IPS-18a (cell line): ENCODE measurements around the gene OXT.

Source experiments
- H3K27ac ChIP-seq: one replicate; pipeline ENCODE4 v1.5.1; 2013; ENCODE audit warnings: low read length
- H3K27me3 ChIP-seq: one replicate; pipeline ENCODE4 v1.6.1; 2013; ENCODE audit warnings: mild to moderate bottlenecking, low read length; ENCODE audit not compliant: control insufficient read depth, insufficient read depth
- H3K36me3 ChIP-seq: one replicate; pipeline ENCODE4 v1.6.1; 2013; ENCODE audit warnings: low read depth, low read length; ENCODE audit not compliant: control insufficient read depth
- H3K4me1 ChIP-seq: one replicate; pipeline ENCODE4 v1.6.1; 2013; ENCODE audit warnings: low read depth, low read length; ENCODE audit not compliant: control insufficient read depth
- H3K4me3 ChIP-seq: one replicate; pipeline ENCODE4 v1.5.1; 2013; ENCODE audit warnings: low read length
- H3K9ac ChIP-seq: one replicate; pipeline ENCODE4 v1.6.1; 2013; ENCODE audit warnings: mild to moderate bottlenecking, low read length, moderate library complexity
- H3K9me3 ChIP-seq: one replicate; pipeline ENCODE4 v1.6.1; 2013; ENCODE audit warnings: low read depth, low read length; ENCODE audit not compliant: control insufficient read depth

The OXT gene

GRCh38 chr20:3094848-3095629 is 23.6 kb downstream of the OXT start:
- Histone ChIP-seq H3K27me3 (no peaks in the 10 kb centered on the region), H3K9ac (no peak overlapping the region), H3K4me1 (no peaks in the 10 kb centered on the region), H3K36me3 (no peaks in the 10 kb centered on the region), H3K27ac (no peak overlapping the region), H3K4me3 (no peak overlapping the region), H3K9me3 (no peaks in the 10 kb centered on the region)

DNA sequence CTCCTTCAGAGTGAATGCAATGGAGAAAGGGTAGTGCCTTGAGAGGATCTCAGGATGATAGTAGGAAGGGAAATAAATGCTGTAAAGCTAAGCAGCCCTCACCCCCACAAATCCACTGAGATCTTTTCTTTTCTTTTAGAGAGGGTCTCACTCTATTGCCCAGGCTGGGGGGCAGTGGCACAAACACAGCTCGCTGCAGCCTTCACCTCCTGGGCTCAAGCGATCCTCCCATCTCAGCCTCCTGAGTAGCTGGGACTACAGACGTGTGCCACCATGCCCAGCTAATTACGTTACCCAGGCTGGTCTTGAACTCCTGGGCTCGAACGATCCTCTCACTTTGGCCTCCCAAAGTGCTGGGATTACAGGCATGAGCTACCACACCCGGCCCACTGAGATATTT is 29.1 kb downstream of the OXT start:
- H3K36me3 ChIP-seq = no peaks in the 10 kb centered on the region

DNA sequence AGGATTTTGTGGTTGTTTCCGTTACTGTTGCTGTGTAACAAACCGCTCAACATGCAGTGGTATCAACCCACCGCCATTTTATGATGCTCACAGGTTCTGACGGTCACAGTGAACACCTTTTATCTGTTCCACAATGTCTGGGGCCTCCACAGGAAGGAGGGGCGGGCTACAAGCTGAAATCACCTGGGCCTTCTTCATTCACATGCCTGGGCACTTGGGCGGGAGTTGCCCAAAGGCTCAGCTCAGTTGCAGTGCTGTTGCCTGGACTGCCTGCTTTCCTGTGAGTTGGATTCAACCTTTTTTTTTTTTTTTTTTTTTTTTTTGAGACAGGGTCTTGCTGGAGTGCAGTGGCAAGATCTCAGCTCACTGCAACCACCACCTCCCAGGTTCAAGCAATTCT is 29.8 kb downstream of the OXT start:
- Histone ChIP-seq H3K27ac (no peak overlapping the region), H3K4me1 (no peaks in the 10 kb centered on the region), H3K9me3 (no peaks in the 10 kb centered on the region), H3K27me3 (no peaks in the 10 kb centered on the region), H3K4me3 (no peak overlapping the region), H3K36me3 (no peaks in the 10 kb centered on the region), H3K9ac (no peak overlapping the region)

More for the DNA sequence above, 29.1 kb downstream of the OXT start:
- Histone ChIP-seq H3K4me1 (no peaks in the 10 kb centered on the region), H3K9me3 (no peaks in the 10 kb centered on the region), H3K27me3 (no peaks in the 10 kb centered on the region), H3K4me3 (no peak overlapping the region), H3K9ac (no peak overlapping the region), H3K27ac (no peak overlapping the region)

DNA sequence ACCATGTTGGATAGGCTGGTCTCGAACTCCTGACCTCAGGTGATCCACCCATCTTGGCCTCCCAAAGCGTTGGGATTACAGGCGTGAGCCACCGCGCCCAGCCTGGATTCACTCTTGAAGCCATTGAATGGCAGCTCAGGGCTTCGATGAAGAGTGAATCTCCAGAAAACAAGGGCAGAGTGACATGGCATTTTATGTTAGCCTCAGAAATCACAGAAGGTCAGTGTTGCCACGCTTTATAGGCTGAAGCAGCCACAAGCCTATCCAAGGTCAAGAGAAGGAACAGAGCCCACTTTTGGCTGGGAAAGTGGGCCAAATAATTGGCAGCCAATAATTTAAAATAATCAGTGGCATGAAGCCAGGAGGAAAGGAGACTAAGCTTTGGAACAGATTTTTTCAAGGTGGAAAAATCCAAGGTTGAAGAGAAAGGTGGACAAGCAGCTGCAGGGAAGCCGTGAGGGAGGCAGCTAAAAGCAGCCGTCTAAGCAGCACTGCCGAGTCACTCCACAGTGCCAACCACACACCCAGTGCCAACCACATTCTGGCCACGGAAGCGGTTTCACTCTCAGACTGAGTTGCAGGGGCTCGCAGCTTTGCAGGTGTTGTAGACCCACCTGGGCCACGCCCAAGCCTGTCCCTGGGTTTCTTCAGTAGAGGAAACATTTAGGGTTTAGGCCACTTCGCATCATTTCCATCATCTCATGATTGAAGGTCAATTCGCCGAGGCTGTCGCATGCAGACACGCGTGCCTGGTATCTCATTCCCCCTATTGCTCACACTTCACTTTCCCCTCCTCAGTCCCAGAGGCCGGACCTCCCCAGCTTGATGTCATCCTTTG is 30.5 kb downstream of the OXT start:
- no peak overlapping the region for H3K27ac ChIP-seq
- H3K4me1 ChIP-seq = peaks cover 6% of the 10 kb centered on the region
- no peak overlapping the region for H3K4me3 ChIP-seq
- H3K9ac ChIP-seq = no peak overlapping the region
- H3K9me3 ChIP-seq = no peaks in the 10 kb centered on the region
- H3K27me3 ChIP-seq = no peaks in the 10 kb centered on the region
- no peaks in the 10 kb centered on the region for H3K36me3 ChIP-seq

DNA sequence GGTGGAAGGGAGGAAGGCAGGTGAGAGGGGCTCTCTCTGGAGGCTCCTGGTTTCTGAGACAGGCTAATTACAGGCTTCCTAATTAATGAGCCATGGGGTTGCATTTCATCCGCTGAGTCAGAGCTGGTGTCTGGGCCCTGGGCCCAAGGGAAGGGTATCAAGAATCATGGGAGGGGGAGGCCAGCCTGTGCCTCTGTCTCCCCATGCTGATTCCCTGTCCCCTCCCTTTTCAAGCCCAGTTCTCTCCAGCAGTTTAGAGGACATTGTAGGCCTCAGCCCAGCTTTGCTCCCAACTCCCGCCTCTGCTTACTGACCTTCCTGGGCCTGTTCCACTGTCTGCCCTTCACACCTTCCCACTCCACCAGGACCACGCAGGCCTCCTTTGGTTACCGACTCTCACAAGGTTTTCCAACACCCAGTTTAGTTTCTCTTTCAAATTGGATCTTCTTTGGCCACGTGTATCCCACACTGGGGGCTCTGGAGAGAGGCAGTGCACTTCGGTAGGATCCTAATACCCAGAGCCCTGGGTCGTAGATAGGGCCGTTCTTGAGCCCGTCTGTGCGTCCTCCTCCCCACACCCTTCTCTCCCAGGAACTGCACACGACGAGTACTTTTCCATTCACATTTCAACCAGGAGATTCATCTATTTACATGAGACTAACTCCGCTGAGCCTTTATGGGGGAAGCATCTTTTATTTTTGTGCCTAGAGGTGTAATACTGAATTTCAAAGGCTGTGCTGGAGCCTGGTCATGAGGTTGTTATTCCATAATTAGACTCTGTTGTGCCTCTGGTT is 31.4 kb downstream of the OXT start:
- H3K9me3 ChIP-seq = no peaks in the 10 kb centered on the region
- H3K9ac ChIP-seq = no peak overlapping the region
- H3K4me1 ChIP-seq = peaks cover 14% of the 10 kb centered on the region
- H3K27ac ChIP-seq = no peak overlapping the region
- no peak overlapping the region for H3K4me3 ChIP-seq
- H3K36me3 ChIP-seq = no peaks in the 10 kb centered on the region
- no peaks in the 10 kb centered on the region for H3K27me3 ChIP-seq

DNA sequence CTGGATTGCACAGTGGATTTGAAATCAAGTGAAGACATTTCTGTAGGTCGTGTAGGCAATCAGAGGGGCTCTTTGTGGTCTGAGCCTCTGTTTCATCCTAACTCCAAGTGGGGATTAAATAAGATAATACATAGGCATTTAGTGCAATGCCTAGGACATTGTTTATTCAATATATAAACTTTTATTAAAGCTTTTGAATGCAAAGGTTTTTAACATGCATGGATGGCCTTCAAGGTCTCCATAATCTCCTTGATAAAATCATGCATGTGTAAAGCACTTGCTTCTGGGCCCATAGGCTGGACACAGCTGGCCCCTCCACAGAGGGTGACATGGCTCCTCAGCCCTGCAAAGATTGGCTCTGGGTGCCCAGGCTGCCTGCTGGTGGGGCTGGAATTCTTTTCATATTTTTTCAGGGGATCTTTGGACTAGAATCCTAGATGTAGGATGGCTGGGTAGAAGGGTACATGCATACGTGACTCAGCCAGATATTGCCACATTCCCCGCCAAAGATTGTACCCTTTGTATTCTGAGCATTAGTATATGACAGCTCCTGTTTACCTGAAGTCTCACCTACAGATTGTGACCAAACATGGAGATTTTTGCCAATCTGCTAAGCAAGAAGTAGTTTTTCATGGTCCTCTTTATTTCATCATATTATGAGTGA is 32.1 kb downstream of the OXT start:
- H3K9me3 ChIP-seq = no peaks in the 10 kb centered on the region
- no peaks in the 10 kb centered on the region for H3K36me3 ChIP-seq
- no peak overlapping the region for H3K9ac ChIP-seq
- no peak overlapping the region for H3K27ac ChIP-seq
- H3K27me3 ChIP-seq = no peaks in the 10 kb centered on the region
- peaks cover 14% of the 10 kb centered on the region for H3K4me1 ChIP-seq
- H3K4me3 ChIP-seq = no peak overlapping the region

DNA sequence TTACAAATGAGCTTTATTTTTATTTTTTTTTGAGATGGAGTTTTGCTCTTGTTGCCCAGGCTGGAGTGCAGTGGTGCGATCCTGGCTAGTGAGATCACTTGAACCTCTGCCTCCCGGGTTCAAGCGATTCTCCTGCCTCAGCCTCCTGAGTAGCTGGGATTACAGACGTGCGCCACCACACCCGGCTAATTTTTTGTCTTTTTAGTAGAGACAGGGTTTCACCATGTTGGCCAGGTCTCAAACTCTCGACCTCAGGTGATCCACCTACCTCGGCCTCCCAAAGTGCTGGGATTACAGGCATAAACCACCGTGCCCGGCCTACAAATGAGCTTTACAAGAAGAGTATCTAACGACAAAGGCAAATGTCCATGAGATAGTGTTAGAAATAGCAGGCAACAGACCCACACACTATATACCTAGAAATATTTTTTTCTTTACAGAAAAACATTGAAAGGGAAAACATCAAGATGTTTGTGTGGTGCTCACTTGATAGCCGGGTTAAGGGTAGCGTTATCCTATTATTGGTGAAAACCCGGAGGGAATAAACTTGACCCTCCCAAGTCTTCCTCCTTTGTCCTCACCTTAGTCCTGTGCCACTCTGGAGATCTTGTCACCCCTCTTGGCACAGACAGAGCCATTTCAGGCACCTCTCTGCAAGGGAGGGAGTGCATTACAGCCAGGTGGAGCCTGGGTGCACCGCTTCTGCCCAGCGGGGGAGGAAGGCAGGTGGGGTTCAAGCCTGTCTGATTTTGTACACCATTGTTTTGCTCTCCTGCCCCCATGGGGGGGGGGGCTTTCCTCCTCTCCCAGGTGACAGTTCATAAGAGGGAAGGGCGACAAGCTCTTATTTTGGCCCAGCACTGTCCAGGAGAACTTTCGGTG is 34.1 kb downstream of the OXT start:
- Histone ChIP-seq H3K36me3 (no peaks in the 10 kb centered on the region), H3K27ac (no peak overlapping the region), H3K4me3 (no peak overlapping the region), H3K9ac (no peak overlapping the region), H3K27me3 (no peaks in the 10 kb centered on the region), H3K4me1 (peaks cover 14% of the 10 kb centered on the region), H3K9me3 (no peaks in the 10 kb centered on the region)

DNA sequence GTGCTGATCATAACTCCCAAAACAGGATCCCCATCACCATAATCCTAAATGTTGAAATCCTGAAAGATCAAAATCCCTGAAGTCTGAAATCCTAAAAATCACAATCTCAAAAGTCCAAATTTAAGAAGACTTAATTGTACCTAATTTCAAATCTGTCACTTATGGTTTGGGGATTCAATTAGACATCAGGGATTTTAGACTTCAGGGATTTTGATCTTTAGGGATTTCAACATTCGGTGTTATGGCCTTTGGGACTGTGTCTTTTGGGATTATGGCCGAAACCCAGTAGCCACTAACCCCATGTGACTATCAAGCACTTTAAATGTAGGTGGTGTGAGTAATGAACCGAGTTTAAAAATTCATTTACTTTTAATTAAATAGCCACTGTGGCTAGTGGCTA is 34.8 kb downstream of the OXT start:
- no peak overlapping the region for H3K27ac ChIP-seq
- H3K36me3 ChIP-seq = no peaks in the 10 kb centered on the region
- H3K9me3 ChIP-seq = no peaks in the 10 kb centered on the region
- H3K27me3 ChIP-seq = no peaks in the 10 kb centered on the region
- H3K9ac ChIP-seq = no peak overlapping the region
- H3K4me3 ChIP-seq = no peak overlapping the region
- peaks cover 14% of the 10 kb centered on the region for H3K4me1 ChIP-seq

GRCh38 chr20:3106658-3107463 is 35.4 kb downstream of the OXT start:
- H3K9ac ChIP-seq = no peak overlapping the region
- H3K27me3 ChIP-seq = no peaks in the 10 kb centered on the region
- peaks cover 14% of the 10 kb centered on the region for H3K4me1 ChIP-seq
- no peaks in the 10 kb centered on the region for H3K9me3 ChIP-seq
- no peaks in the 10 kb centered on the region for H3K36me3 ChIP-seq
- H3K4me3 ChIP-seq = no peak overlapping the region
- H3K27ac ChIP-seq = no peak overlapping the region

GRCh38 chr20:3107464-3108025 is 36.1 kb downstream of the OXT start:
- no peak overlapping the region for H3K4me3 ChIP-seq
- H3K9ac ChIP-seq = no peak overlapping the region
- H3K9me3 ChIP-seq = no peaks in the 10 kb centered on the region
- H3K27me3 ChIP-seq = no peaks in the 10 kb centered on the region
- H3K36me3 ChIP-seq = no peaks in the 10 kb centered on the region
- H3K4me1 ChIP-seq = peaks cover 14% of the 10 kb centered on the region
- H3K27ac ChIP-seq = no peak overlapping the region
